ENCODE data around the gene CHURC1.

CHURC1 gene

GRCh38 chr14:64938972-64939816 lies 24.9 kb downstream of the CHURC1 start:
- DNase-seq (ENCODE audit: low read depth in 2 of 2), result no peak

- no peak for DNase-seq (ENCODE audit: low read depth in 2 of 2)
Observed at GRCh38 chr14:64939817-64940190, 25.5 kb downstream of the CHURC1 start.

- no peak for DNase-seq (ENCODE audit: low read depth in 2 of 2)
Observed at GRCh38 chr14:64940336-64940910, 26.2 kb downstream of the CHURC1 start.

DNA sequence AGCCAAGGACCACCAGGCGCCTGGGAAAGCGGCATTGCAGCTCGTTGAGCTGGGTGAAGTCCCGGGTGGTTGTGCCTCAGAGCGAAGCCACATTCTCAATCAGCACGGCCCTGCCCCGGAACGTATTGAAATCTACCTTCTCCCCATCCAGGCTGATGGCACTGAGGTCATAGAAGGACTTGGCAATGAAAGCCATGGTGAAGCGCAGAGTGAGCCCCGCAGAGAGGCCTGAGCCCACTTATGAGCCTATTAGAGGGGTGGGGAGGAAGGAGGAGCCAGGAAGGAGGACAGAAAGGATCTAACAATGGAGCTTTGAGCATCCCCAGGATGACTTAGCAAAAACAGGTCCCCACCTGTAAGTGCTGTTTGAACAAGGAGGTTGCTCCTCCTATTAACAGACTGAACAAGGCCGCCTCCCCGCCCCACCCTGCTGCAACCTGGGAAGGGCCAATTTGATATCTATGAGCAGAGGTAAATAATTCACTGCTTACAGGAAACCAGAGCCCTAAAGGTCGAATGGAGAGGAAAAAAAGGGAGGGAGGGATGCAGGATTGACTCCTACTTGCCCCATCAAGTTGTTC lies 28.4 kb downstream of the CHURC1 start, which contains the start of gene GPX2:
Gene GPX2, minus strand, starts transcription at position 215 of the 581 bp plus-strand sequence. Its CDS starts 19 bp downstream, at position 196.
- DNase-seq (ENCODE audit: low read depth in 2 of 2), result no peak

- DNase-seq (ENCODE audit: low read depth in 2 of 2), result no peak
Observed at GRCh38 chr14:64943556-64943955, 29.3 kb downstream of the CHURC1 start.

DNA sequence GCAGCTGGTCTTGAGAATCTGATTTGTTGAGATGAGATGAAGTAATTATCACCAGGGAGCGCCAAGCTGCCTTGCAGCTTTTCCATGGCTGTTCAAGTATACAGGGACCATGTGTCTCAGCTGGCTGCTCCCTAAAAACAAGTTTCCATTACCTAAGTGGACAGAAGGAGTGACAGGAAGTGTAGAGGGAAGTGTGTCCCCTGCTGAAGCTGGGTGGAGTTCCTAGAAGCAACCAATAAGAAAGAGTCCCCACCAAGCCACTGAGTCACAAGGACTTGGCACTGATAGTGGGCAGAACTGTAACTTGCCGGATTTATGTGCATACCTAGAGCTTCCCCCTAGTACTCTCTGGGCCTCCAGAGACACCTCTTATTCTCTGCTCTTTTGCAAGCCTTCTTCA lies 29.8 kb downstream of the CHURC1 start:
- DNase-seq (ENCODE audit: low read depth in 2 of 2), result no peak

- DNase-seq (ENCODE audit: low read depth in 2 of 2), result no peak
Observed at GRCh38 chr14:64944861-64945260, 30.6 kb downstream of the CHURC1 start.

DNA sequence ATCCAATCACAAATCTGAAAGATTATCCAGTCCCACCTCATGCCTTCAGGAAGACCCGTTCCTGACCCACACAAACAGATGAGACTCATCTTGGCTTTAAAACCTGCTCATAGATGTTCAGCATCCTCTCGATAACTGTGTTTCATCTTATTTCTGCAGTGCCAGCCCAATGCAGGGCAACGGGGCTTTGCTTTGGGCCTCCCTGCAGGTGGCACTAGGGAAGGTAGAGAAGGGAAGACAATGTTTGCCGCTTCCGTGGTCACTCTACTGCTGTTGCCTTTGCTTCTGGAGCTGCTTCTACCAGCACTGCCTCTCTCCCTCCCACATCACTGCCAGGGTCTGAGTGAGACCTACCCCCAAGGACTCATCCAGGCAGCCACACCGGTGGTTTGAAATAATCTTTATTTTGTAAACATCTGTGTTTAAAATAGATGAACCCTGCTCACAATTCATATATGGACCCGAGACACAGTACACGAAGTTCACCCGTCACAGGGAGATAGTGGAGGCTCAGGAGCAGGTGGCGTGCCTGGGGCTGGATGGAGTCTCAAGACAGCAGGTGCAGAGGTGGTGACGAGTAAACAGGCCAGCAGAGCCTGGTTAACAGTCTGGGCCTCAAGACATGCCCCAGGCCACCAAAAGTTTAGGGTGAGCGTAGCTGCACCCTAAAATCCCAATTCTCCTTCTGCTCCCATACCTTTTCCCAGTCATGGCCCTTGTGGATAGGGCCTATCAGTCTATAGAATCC lies 31.4 kb downstream of the CHURC1 start:
- DNase-seq (ENCODE audit: low read depth in 2 of 2), result no peak

DNA sequence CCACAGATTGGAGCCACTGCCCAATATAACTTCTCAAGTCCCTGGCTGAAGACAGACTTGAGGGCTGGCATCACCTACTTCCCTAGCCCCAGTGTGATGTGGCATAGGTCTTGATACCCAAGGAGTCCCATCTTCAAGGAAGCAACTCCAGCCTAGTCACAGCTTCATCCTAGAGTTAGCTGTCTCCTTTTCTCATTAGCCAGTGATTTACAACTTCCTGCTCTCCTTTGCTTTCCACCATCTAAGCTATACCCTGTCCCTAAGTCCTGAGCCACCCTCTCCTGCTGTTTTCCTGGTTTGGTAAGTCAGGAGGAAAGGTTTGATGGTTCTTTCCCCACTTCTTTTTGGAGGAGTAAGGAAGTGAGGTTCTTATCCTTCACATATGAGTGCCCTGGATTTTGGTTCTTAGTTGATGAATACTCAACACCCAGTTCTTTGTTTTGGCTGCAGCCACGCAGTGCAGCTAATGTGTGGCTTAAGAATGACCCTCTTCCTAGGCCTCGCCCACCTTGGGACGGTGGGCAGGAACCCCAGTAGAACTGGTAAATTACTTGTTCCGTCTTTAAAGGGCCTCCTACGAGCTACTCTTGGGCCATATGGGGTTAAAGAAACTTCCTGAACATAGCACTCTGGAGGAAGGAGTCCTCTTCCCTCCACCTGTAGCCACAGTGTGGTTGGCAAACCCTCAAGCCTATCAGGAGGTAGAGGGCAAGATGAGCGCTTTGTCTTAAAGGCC lies 32.2 kb downstream of the CHURC1 start:
- DNase-seq (ENCODE audit: low read depth in 2 of 2), result no peak

GRCh38 chr14:64947710-64948611 lies 33.7 kb downstream of the CHURC1 start:
- DNase-seq (ENCODE audit: low read depth in 2 of 2), result no peak

GRCh38 chr14:64948612-64949210 lies 34.5 kb downstream of the CHURC1 start:
- DNase-seq (ENCODE audit: low read depth in 2 of 2), result no peak

DNA sequence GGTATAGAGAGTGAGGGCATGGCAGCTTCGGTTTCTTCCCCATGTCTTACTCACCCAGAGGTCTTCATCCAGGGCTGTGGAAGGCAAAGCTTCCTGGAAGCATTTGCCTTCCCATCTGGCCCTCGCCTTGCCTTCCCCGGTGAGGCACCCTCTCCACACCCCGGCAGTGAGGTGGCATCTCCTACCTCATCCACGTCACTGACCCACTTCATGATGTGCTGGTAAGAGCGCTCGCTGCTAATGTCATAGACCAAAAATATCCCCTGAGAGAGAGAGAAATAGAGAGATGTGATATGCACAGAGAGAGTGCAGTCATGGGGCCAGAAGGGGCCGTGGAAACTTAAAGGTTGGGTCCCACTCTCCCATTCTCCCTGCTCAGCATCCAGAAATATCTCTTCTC lies 36.6 kb downstream of the CHURC1 start:
- DNase-seq (ENCODE audit: low read depth in 2 of 2), result no peak

DNA sequence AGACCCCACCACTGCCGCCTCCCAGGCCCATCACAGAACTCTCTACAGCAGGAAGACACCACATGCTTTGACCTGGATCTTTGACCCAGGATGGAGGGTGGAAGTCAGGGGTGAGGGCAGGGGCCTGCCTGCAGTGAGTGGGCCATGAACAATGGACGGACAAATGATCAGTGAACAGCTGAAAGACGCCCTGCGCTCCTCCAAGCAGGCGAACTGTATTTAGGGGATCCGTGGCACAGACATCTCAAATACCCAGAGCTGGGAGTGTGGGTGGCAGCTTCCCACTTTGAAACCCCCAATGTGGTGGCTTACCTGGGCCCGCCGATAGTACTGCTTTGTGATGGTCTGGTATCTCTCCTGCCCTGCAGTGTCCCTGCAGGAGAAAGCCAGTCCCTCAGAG lies 37.0 kb downstream of the CHURC1 start:
- DNase-seq (ENCODE audit: low read depth in 2 of 2), result no peak

- no peak for DNase-seq (ENCODE audit: low read depth in 2 of 2)
Observed at GRCh38 chr14:64951724-64952123, 37.5 kb downstream of the CHURC1 start.

DNA sequence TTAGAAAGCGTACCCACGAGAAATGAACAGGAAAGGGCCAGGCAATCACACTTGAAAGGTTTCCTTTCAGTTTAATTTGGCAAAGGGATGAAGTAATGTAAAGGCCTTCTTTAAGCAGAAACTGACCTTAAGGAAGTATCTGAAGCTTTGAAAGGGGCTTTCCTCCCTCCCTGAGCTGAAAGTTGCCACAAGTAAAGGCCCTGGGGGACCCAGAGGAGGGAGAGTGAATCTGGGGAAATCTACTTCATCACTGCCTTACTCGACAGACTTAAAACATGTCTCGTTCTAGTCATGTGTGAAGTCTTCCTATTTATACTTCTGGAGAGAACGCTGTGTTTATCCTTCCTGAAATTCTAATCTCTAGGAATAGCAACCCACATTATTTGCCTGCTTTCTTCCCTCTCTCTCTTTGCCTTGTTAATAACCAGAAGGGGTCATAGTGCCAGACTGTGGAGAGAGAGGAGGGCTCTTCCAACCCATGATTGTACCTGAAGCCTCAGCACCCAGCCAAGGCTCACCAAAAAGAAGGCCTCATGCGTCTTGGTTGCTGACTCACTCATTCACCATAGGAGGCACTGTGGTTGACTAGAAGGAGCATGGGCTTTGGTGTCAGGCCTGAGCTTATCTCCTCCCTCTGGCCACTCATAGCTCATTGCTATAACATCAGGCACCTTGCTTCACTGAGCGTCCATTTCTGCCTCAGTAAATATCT lies 38.5 kb downstream of the CHURC1 start:
- no peak for DNase-seq (ENCODE audit: low read depth in 2 of 2)

- DNase-seq (ENCODE audit: low read depth in 2 of 2), result no peak
Observed at GRCh38 chr14:64953310-64953654, 39.0 kb downstream of the CHURC1 start.

DNA sequence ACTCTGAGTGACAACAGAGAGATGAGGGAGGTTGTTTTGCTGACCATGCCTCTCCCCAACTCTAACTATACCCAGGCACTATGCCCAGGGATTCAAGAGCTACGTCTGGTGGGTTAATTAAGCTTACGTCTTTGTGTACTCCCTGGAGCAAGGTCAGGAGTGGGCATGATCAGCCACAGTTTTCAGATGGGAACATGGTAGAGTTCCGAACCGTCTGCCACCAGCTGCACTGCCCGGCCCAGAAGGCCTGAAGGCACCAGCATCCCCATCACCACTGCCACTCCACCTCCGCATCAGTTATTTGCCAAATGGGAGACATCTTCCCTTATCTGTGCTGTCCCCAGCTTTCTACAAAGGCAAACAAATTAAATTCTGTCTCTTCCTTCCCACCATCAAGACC lies 39.4 kb downstream of the CHURC1 start:
- DNase-seq (ENCODE audit: low read depth in 2 of 2), result no peak

GRCh38 chr14:64954491-64955240 lies 40.4 kb downstream of the CHURC1 start:
- DNase-seq (ENCODE audit: low read depth in 2 of 2), result no peak

DNA sequence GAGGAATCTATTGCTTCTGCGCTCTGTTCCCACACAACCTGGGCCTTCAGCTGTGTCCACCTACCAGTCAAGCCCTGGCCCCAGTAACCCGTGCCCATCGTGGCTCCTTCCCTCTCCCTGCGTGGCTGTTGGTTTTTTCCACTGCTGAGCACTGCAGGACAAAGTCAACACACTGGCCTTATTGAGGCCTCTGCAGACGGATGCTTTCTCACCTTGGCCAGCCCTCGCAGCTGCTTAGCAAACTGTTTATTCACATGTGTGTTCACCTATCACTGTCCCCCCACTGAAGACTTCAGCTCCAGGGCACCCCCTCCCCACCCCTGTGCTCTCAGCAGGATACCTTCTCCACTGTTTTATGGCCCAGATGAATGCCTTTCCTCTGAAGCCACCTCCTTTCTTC lies 41.0 kb downstream of the CHURC1 start:
- no peak for DNase-seq (ENCODE audit: low read depth in 2 of 2)

All from stimulated activated CD4-positive, alpha-beta T cell treated with anti-CD3 and anti-CD28 coated beads, Interleukin-15, amount 100 ng/mL, for 48 hours (primary cell).